GM12891 (cell line): Measurements from ENCODE around the gene HTR1D.

Source experiments
- POLR2A ChIP-seq: IDR thresholded peaks from 2 replicates; pipeline ENCODE4 v1.6.1; 2011; ENCODE audit warnings: low read depth, low read length, control low read depth
- POLR2AphosphoS5 ChIP-seq: IDR thresholded peaks from 2 replicates; pipeline ENCODE4 v1.6.1; 2011; ENCODE audit warnings: low read depth, low read length, control low read depth
- SPI1 ChIP-seq: IDR thresholded peaks from 2 replicates; pipeline ENCODE4 v1.6.1; 2011; ENCODE audit warnings: low read depth, low read length, control low read depth
- TAF1 ChIP-seq: IDR thresholded peaks from 2 replicates; pipeline ENCODE4 v1.6.1; 2011; ENCODE audit warnings: low read depth, low read length, control low read depth

- TF ChIP-seq POLR2AphosphoS5 (no peak), POLR2A (no peak), TAF1 (no peak), SPI1 (no peak)
Measured at GRCh38 chr1:23215291-23215690, 2.0 kb downstream of the HTR1D start.
